GM12891 (cell line): ENCODE data around the gene VTA1.

Experiments used
- PAX5 ChIP-seq: IDR thresholded peaks from 2 replicates; pipeline ENCODE4 v1.6.1; 2011; ENCODE audit warnings: low read length, moderate library complexity, mild to moderate bottlenecking; ENCODE audit not compliant: insufficient read depth, severe bottlenecking
- POLR2A ChIP-seq: IDR thresholded peaks from 2 replicates; pipeline ENCODE4 v1.6.1; 2011; ENCODE audit warnings: low read depth, low read length, control low read depth
- POLR2AphosphoS5 ChIP-seq: IDR thresholded peaks from 2 replicates; pipeline ENCODE4 v1.6.1; 2011; ENCODE audit warnings: low read depth, low read length, control low read depth
- POU2F2 ChIP-seq: IDR thresholded peaks from 2 replicates; pipeline ENCODE4 v1.6.1; 2011; ENCODE audit warnings: low read depth, mild to moderate bottlenecking, control low read depth, low read length, moderate library complexity
- SPI1 ChIP-seq: IDR thresholded peaks from 2 replicates; pipeline ENCODE4 v1.6.1; 2011; ENCODE audit warnings: low read depth, low read length, control low read depth
- TAF1 ChIP-seq: IDR thresholded peaks from 2 replicates; pipeline ENCODE4 v1.6.1; 2011; ENCODE audit warnings: low read depth, low read length, control low read depth

DNA sequence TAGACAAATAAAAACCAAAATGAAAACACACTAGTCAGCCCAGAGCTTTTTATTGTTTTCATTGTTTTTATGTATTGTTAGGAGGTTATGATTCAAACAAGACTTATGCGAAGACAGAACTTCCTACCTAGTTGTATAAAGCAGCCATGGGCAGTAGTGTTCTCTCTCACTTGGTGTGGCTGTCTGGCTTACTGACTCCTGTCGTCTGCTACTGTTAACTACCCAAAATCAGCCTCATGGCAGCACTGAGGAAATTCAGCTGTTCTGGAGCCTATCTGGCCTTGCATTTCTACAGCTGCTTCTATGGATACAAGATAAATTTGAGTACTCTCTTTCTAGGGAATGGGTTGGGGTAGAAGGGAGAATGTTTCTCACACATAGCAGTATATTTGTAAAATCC, 20.4 kb downstream of the VTA1 start:
- TF ChIP-seq POLR2AphosphoS5: no peak
- no peak for TF ChIP-seq POLR2A
- TF ChIP-seq TAF1: no peak
- no peak for TF ChIP-seq PAX5
- no peak for TF ChIP-seq SPI1
- no peak for TF ChIP-seq POU2F2
